ENCODE results near the gene PLCZ1.

Gene PLCZ1

GRCh38 chr12:18676996-18677588, 60.7 kb downstream of the PLCZ1 start:
- H3K27me3 Mint-ChIP-seq = no peaks in the 10 kb centered on the region
- no peak overlapping the region for H3K4me3 Mint-ChIP-seq
- no peaks in the 10 kb centered on the region for H3K4me1 Mint-ChIP-seq (ENCODE audit: low read depth)

GRCh38 chr12:18676141-18676540, 61.7 kb downstream of the PLCZ1 start:
- Mint-ChIP-seq H3K27ac (no peak overlapping the region), H3K9me3 (peaks cover 25% of the 10 kb centered on the region), H3K4me1 (ENCODE audit: low read depth) (no peaks in the 10 kb centered on the region), H3K36me3 (ENCODE audit: low read depth) (no peaks in the 10 kb centered on the region), H3K27me3 (no peaks in the 10 kb centered on the region), H3K4me3 (no peak overlapping the region)

More at GRCh38 chr12:18676996-18677588, 60.7 kb downstream of the PLCZ1 start:
- H3K27ac Mint-ChIP-seq = no peak overlapping the region
- peaks cover 25% of the 10 kb centered on the region for H3K9me3 Mint-ChIP-seq
- no peaks in the 10 kb centered on the region for H3K36me3 Mint-ChIP-seq (ENCODE audit: low read depth)

- H3K27ac Mint-ChIP-seq = no peak overlapping the region
- H3K4me3 Mint-ChIP-seq = no peak overlapping the region
- no peaks in the 10 kb centered on the region for H3K4me1 Mint-ChIP-seq (ENCODE audit: low read depth)
- H3K9me3 Mint-ChIP-seq = peaks cover 33% of the 10 kb centered on the region
- H3K27me3 Mint-ChIP-seq = no peaks in the 10 kb centered on the region
- H3K36me3 Mint-ChIP-seq (ENCODE audit: low read depth) = no peaks in the 10 kb centered on the region
These were observed 79.0 kb downstream of the PLCZ1 start for GRCh38 chr12:18658829-18659228.

- Mint-ChIP-seq H3K27ac (no peak overlapping the region), H3K36me3 (ENCODE audit: low read depth) (no peaks in the 10 kb centered on the region), H3K27me3 (no peaks in the 10 kb centered on the region), H3K4me3 (no peak overlapping the region), H3K4me1 (ENCODE audit: low read depth) (no peaks in the 10 kb centered on the region), H3K9me3 (peaks cover 33% of the 10 kb centered on the region)
These were observed 79.6 kb downstream of the PLCZ1 start for GRCh38 chr12:18658179-18658578.

DNA sequence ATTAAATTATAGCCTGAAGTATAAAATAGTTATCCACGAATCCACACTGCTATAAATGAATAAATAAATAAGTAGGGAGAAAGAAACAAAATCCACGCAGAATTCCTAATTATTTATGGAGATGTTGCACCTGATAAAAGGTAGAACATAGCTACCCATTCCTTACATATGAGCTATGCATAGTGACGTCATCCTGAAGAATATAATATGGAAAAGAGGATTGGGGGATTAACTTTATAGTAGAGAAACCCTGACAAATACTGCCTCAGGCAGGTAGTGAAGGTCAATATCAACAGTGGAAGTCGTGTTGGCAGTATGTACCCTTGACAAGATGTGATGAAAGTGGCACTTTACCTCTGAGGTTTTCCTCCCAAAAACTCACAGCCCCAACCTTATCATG, 82.5 kb downstream of the PLCZ1 start:
- H3K4me3 Mint-ChIP-seq = no peak overlapping the region
- H3K27ac Mint-ChIP-seq = no peak overlapping the region
- H3K27me3 Mint-ChIP-seq = no peaks in the 10 kb centered on the region

GRCh38 chr12:18653465-18653864, 84.3 kb downstream of the PLCZ1 start:
- Mint-ChIP-seq H3K4me1 (ENCODE audit: low read depth) (no peaks in the 10 kb centered on the region), H3K4me3 (no peak overlapping the region), H3K27ac (no peak overlapping the region), H3K27me3 (no peaks in the 10 kb centered on the region), H3K9me3 (peaks cover 21% of the 10 kb centered on the region), H3K36me3 (ENCODE audit: low read depth) (no peaks in the 10 kb centered on the region)

More for the DNA sequence above, 82.5 kb downstream of the PLCZ1 start:
- Mint-ChIP-seq H3K9me3 (peaks cover 25% of the 10 kb centered on the region), H3K36me3 (ENCODE audit: low read depth) (no peaks in the 10 kb centered on the region), H3K4me1 (ENCODE audit: low read depth) (no peaks in the 10 kb centered on the region)

DNA sequence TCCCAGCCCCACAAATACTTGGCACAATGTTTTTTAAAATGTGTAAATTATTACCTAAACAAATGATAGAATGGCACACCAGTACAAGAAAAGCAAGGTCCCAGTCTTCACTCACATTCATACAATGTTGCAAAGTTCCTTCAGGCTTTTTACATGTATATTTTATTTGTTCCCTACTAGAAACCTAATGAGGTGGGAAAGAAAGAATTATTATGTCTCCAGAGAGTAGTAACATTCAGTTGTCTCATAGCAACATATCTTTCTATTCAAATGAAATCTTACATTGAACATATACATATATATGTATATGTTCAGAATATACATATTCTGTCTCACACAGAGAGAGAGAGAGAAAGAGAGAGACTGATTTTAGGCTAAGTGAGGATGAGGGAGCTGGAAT, 85.2 kb downstream of the PLCZ1 start:
- Mint-ChIP-seq H3K4me1 (ENCODE audit: low read depth) (no peaks in the 10 kb centered on the region), H3K9me3 (peaks cover 15% of the 10 kb centered on the region), H3K27ac (no peak overlapping the region), H3K4me3 (no peak overlapping the region), H3K36me3 (ENCODE audit: low read depth) (no peaks in the 10 kb centered on the region), H3K27me3 (no peaks in the 10 kb centered on the region)

GRCh38 chr12:18651525-18651924, 86.3 kb downstream of the PLCZ1 start:
- H3K27me3 Mint-ChIP-seq = no peaks in the 10 kb centered on the region
- H3K4me3 Mint-ChIP-seq = no peak overlapping the region
- H3K27ac Mint-ChIP-seq = no peak overlapping the region
- H3K4me1 Mint-ChIP-seq (ENCODE audit: low read depth) = no peaks in the 10 kb centered on the region
- H3K9me3 Mint-ChIP-seq = peaks cover 10% of the 10 kb centered on the region
- no peaks in the 10 kb centered on the region for H3K36me3 Mint-ChIP-seq (ENCODE audit: low read depth)

- Mint-ChIP-seq H3K36me3 (ENCODE audit: low read depth) (no peaks in the 10 kb centered on the region), H3K4me1 (ENCODE audit: low read depth) (no peaks in the 10 kb centered on the region), H3K27me3 (no peaks in the 10 kb centered on the region), H3K27ac (no peak overlapping the region), H3K4me3 (no peak overlapping the region), H3K9me3 (no peaks in the 10 kb centered on the region)
These were observed 91.4 kb downstream of the PLCZ1 start for GRCh38 chr12:18646286-18646890.

GRCh38 chr12:18644564-18644963, 93.2 kb downstream of the PLCZ1 start:
- no peaks in the 10 kb centered on the region for H3K4me1 Mint-ChIP-seq (ENCODE audit: low read depth)
- no peaks in the 10 kb centered on the region for H3K9me3 Mint-ChIP-seq
- H3K36me3 Mint-ChIP-seq (ENCODE audit: low read depth) = no peaks in the 10 kb centered on the region
- H3K27me3 Mint-ChIP-seq = no peaks in the 10 kb centered on the region
- no peak overlapping the region for H3K4me3 Mint-ChIP-seq
- H3K27ac Mint-ChIP-seq = no peak overlapping the region

DNA sequence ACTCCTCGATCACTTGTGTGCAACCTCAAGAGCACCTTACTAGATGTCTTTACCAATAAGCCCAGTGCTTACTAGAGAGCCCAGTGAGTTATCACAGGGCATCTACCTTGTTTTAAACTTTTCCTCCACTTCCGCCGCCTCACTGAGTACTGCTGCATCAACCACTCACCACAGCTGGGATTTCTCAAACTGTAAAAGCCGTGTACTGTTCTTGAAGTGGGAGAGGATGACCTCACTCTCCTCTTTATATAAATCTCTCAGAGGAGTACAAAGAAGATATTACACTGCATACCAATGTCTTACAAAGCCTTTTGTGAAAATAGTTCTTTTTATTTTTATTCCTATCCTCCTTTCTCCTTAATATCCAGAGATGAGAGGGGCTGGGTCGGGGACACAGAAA, 94.1 kb downstream of the PLCZ1 start:
- Mint-ChIP-seq H3K4me1 (ENCODE audit: low read depth) (no peaks in the 10 kb centered on the region), H3K36me3 (ENCODE audit: low read depth) (no peaks in the 10 kb centered on the region), H3K9me3 (no peaks in the 10 kb centered on the region), H3K27ac (no peak overlapping the region), H3K4me3 (no peak overlapping the region), H3K27me3 (no peaks in the 10 kb centered on the region)

DNA sequence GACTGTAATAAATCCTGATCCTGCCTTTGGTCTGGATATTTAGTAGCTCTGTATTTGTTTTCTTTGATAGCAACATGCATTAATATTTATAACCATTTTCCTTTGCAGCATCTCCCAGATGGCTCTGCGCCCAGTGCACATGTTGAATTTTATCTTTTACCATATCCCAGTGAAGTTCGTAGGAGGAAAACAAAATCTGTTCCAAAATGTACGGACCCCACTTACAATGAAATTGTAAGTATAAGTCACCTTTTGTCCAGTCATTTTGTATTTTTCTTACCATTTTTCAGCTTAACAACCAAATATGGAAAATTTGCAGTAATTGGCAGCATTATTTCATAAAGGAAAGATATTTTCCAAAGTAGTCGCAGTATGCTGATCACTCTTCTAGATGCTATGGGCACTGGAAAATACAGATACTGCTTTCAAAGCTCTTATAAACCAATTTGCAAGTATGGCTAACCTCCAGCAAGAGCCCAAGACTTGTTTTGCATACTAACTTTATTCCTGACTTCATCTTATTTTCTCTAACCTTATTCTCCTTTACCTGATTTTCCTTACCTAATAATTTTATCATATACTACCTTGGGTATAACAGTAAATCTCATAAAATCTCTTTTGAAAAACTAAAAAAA, 97.4 kb downstream of the PLCZ1 start:
- Mint-ChIP-seq H3K4me3 (no peak overlapping the region), H3K4me1 (ENCODE audit: low read depth) (no peaks in the 10 kb centered on the region), H3K27ac (no peak overlapping the region), H3K36me3 (ENCODE audit: low read depth) (no peaks in the 10 kb centered on the region), H3K9me3 (no peaks in the 10 kb centered on the region), H3K27me3 (no peaks in the 10 kb centered on the region)

DNA sequence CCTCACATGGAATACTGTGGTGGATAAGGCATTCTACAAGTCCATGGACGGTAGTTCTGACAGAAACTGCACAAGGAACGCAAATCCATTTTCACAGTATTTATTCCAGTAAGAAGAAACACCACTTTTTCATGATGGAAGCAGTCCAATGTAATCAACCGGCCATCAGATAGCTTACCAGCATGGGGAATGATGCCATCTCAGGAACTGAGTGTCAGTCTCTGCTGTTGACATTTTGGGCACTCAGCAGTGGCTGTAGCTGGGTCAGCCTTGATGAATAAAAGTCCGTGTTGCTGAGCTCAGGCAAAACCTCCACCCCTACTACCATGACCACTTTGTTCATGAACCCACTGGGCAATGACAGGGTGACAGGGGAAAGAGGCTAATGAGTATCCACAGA, 103.4 kb downstream of the PLCZ1 start:
- H3K27me3 Mint-ChIP-seq = no peaks in the 10 kb centered on the region
- H3K4me3 Mint-ChIP-seq = no peak overlapping the region
- peaks cover 12% of the 10 kb centered on the region for H3K9me3 Mint-ChIP-seq
- no peaks in the 10 kb centered on the region for H3K36me3 Mint-ChIP-seq (ENCODE audit: low read depth)
- H3K27ac Mint-ChIP-seq = no peak overlapping the region
- H3K4me1 Mint-ChIP-seq (ENCODE audit: low read depth) = no peaks in the 10 kb centered on the region

Data from stimulated activated naive CD8-positive, alpha-beta T cell treated with anti-CD3 and anti-CD28 coated beads, Interleukin-15, Interleukin-2, amounts not matched to agents 100 ng/mL and 50 ng/mL, for 24 hours (primary cell).